Tibial nerve (tissue), 3 donors: Measurements from ENCODE around the gene SLC12A1.

Source experiments
- CTCF ChIP-seq, 5 experiments: fragments of 200-600 bp in 3 of 5; fragments of 450-650 bp in 2 of 5; sonication (generic) in 3 of 5; IDR thresholded peaks; one replicate each; pipeline ENCODE4 v1.5.1; 2016 to 2019; ENCODE audit warnings: antibody characterized with exemption in 5 of 5, mild to moderate bottlenecking in 3 of 5, moderate library complexity in 2 of 5
- POLR2A ChIP-seq, 2 donors: fragments of 450-650 bp; IDR thresholded peaks; one replicate each; pipeline ENCODE4 v1.6.1; 2017; ENCODE audit warnings: antibody characterized with exemption in 2 of 2, mild to moderate bottlenecking in 2 of 2, moderate library complexity in 2 of 2

GRCh38 chr15:48300038-48300437, 93.9 kb downstream of the SLC12A1 start:
- TF ChIP-seq POLR2A (IDR thresholded peaks at IDR 0.05): no peak
- TF ChIP-seq CTCF (IDR thresholded peaks at IDR 0.05): no peak
